Measurements from ENCODE around the gene MAML3.

The MAML3 gene

GRCh38 chr4:139915037-139915436 is 238.9 kb downstream of the MAML3 start:
- no peak for FAIRE-seq

GRCh38 chr4:139913995-139914598 is 239.9 kb downstream of the MAML3 start:
- no peak for FAIRE-seq

- no peak for FAIRE-seq
Observed at GRCh38 chr4:139913398-139913990, 240.5 kb downstream of the MAML3 start.

GRCh38 chr4:139912445-139912844 is 241.5 kb downstream of the MAML3 start:
- no peak for FAIRE-seq

- no peak for FAIRE-seq
Observed at GRCh38 chr4:139910106-139910505, 243.9 kb downstream of the MAML3 start.

GRCh38 chr4:139908636-139909437 is 245.1 kb downstream of the MAML3 start:
- FAIRE-seq = no peak

- FAIRE-seq = no peak
Observed at GRCh38 chr4:139907001-139907809, 246.8 kb downstream of the MAML3 start.

GRCh38 chr4:139905489-139905888 is 248.5 kb downstream of the MAML3 start:
- no peak for FAIRE-seq

- no peak for FAIRE-seq
Observed at GRCh38 chr4:139904406-139904805, 249.6 kb downstream of the MAML3 start.

GRCh38 chr4:139903845-139904244 is 250.1 kb downstream of the MAML3 start:
- no peak for FAIRE-seq

- FAIRE-seq = no peak
Observed at GRCh38 chr4:139902321-139903320, 251.4 kb downstream of the MAML3 start.

- FAIRE-seq = no peak
Observed at GRCh38 chr4:139901531-139902320, 252.3 kb downstream of the MAML3 start.

GRCh38 chr4:139900964-139901376 is 253.0 kb downstream of the MAML3 start:
- no peak for FAIRE-seq

- no peak for FAIRE-seq
Observed at GRCh38 chr4:139899346-139899745, 254.6 kb downstream of the MAML3 start.

- no peak for FAIRE-seq
Observed at GRCh38 chr4:139898293-139898692, 255.7 kb downstream of the MAML3 start.

GRCh38 chr4:139896091-139896604 is 257.8 kb downstream of the MAML3 start:
- FAIRE-seq = no peak

GRCh38 chr4:139893801-139894200 is 260.2 kb downstream of the MAML3 start:
- no peak for FAIRE-seq

- FAIRE-seq = no peak
Observed at GRCh38 chr4:139892973-139893736, 260.8 kb downstream of the MAML3 start.

GRCh38 chr4:139890816-139891215 is 263.2 kb downstream of the MAML3 start:
- FAIRE-seq = no peak

- FAIRE-seq = no peak
Observed at GRCh38 chr4:139889901-139890300, 264.1 kb downstream of the MAML3 start.
